GM18505 (cell line): ENCODE data around the gene NISCH.

Source experiments
- ATAC-seq: cut with Tn5 transposase; IDR thresholded peaks from one replicate; pipeline ENCODE4 v1.9.1; 2021; ENCODE audit not compliant: unreplicated experiment
- POLR2A ChIP-seq: IDR thresholded peaks from 4 replicates; pipeline ENCODE4 v1.6.1; 2011; ENCODE audit warnings: borderline replicate concordance; ENCODE audit not compliant: insufficient read depth, insufficient read length; ENCODE audit errors: extremely low read depth

NISCH gene

DNA sequence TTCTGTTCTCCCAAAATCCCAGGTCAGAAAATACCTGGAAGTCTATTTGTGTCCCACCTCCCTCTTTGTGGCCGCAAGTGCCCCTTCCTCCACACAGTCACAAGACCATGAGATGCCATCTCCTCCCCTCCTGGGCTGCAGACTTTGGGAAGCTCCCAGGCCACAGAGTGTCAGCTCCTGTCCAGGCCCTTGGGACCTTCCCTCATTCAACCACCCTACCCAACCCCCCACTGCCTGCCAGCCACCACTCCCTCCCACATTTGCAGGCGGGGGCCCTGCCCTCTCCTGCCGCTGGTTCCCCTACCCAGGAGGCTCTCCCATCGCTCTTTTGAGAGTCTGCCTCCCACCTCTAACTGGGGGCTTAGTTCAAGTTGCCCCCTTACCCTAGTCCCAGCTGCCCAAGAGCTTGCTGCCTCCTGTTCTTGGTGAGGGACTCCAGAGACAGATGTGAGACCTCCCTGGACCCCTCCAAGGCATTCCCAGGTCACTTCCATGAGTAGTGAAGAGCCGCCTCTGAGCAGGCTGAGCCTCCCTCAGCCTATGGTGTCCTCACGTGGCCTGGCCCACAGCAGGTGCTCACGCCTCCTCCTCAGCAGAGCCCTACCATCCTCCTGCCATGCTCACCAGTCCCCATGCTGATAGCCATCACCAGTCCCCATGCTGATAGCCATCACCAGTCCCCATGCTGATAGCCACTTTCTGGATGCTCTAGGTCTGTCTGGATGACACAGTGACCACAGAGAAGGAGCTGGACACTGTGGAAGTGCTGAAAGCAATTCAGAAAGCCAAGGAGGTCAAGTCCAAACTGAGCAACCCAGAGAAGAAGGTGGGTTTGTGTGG, 23.9 kb downstream of the NISCH start:
- ATAC-seq: no peak

DNA sequence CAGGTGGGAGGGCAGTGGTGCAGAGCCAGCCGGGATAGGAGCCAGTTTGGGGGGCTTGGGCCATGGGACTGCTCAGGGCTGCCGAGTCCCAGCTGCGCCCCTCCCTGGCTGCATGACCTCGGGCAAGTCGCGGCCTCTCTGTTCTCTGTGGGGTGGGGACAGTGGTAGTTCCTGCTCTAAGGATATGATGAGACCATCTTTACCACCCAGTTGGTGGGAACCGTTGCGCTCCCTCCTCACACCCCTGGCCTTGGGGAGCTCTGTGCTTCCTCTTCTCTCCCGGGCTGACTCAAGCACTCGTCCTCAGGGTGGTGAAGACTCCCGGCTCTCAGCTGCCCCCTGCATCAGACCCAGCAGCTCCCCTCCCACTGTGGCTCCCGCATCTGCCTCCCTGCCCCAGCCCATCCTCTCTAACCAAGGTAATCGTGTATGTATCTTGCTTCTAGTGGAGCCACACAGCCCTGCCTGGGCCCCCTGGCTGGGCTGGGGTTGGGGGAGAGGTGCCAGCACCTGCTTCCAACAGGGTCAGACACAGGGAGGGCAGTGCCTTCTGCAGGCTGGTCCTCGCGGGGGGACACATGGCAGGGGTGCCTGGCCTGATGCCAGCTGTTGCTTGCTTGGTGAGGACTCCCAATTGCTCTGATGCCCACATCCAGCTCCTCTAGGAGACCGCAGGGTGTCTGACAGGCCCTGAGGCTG, 24.6 kb downstream of the NISCH start:
- no peak for ATAC-seq
- TF ChIP-seq POLR2A: no peak

More for the DNA sequence above, 23.9 kb downstream of the NISCH start:
- TF ChIP-seq POLR2A: no peak

DNA sequence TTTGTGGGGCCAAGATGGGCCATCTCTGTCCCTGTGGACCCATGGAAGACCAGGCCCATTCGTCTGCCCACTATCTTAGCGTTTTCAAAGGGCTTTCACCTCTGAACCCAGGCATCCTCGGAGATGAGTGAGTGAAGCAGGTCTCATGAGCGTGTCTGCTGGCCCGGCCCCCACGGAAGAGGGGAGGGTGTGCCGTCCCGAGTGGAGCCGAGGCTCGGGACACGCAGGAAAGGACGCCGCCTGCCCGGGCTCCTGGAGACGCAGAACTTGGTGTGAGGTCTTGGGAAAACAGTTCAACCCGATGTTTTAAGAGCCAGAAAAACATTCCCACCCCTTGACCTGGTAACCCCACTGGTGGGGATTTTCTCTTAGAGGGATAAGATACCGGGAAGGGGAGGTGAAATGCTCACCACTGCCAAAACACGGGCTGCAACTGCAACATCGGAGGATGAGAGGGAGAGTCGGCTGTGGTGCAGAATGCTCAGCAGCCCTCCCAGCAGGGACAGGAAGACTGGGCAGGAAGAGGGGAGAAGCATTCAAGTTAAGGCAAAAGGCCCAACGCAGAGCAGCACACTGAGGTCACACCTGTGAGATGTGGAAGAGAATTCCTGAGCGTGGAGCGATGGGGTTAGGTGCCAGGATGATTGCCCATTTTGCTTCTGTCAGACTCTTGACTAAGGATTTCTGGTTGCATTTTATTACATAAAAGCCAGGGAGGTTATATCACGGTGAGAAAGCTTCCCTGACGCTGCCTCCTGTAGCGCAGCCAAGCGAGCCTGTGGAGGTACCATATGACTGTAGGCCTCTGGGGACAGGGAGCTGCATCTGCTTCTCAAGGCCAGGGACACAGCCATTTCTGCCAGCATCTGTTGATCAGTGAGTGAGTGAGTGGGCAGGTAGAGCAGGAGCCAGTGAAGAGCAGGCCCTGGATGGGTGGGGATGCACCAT, 25.6 kb downstream of the NISCH start:
- ATAC-seq: no peak

DNA sequence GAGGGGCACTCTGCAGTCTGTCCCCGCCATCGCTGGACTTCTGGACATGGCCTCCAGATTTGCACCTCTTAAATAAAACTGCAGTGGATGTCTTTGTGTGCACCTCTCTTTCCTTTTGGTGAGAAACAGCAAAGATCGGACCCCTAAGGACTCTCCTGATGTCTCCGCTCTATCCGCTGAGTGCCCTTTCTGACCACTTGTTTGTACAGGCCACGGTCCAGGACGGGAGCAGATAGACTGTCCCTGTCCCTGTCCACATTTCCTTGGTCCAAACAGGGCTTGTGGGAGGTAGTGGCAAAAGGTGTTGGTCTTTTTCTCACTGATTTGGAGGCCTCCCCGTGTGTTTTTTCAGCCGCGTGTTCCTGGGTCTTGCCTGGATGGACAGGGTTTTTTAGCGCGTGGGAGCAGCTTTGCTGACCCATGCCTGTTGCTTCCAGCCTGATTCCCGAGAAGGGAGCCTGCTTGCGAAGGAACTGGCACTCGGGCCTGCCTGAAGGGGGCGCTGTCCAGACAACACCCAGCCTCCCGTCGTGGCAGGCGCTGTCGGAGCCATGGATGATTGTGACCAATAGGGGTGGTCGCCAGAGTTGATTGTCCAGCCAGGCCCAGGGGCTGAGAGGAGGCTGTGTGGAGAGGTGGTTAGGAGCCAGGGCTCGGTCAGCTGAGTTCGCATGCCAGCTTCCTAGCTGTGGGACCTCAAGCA, 26.6 kb downstream of the NISCH start:
- no peak for TF ChIP-seq POLR2A
- no peak for ATAC-seq

More for the DNA sequence above, 25.6 kb downstream of the NISCH start:
- no peak for TF ChIP-seq POLR2A

DNA sequence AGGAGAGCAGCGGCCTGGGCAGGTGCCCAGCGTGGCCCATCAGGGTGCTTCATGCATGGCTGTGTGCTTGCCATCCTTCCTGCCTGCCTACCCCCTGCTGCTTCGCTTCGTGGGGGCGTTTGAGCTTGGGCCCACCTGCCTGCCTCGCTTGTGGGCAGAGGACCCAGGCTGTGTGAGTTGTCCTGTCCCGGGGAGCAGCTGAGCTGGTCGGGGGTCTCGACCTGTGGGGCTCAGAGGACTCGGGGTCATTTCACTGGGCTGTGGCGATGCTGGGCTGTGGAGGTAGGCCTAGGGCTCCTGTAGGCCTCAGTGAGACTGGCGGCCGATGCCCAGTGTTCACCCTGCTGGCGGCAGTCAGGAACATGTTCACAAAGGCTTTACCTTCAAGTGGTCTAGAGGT, 27.7 kb downstream of the NISCH start:
- no peak for TF ChIP-seq POLR2A
- ATAC-seq: no peak

GRCh38 chr3:52483577-52484381, 28.4 kb downstream of the NISCH start:
- ATAC-seq: no peak

DNA sequence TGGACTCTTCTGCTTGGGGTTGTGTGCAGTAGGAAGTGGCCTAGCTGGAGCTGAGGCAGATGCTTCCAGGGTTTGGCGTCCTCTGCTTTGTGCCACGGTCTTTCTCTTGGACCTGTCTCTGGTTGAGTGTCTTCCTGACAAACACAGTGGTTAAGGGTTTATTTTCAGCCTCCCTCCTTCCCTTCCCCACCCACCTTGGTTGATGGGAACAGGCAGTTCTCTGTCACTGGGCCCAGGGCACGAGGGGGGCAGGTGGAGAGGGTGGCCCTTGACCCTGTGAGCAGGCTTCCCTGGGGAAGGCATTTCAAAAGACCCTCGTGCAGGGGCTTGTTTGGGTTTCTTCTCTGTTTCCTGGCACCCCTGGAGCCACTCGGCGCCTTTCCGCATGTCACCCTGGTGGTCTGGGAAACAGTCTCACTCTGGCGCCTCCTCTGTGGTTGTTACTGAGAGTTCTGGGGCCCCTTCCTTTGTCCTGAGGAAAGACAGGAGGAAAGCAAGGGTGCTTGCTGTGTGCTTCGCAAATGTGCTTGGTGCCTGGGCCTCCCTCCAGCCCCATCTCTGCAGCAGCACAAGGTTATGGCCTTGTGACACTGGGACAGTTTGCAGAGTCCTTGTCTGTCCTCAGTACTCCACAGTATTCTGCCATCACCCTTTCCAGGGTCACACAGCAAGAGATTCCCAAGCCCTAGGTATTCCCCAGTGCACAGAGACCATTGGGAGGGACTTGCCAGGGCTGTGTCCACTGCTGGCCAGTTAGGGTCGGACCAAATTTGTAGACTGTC, 29.5 kb downstream of the NISCH start:
- no peak for ATAC-seq

More at GRCh38 chr3:52483577-52484381, 28.4 kb downstream of the NISCH start:
- TF ChIP-seq POLR2A: no peak

GRCh38 chr3:52487050-52487787, 31.8 kb downstream of the NISCH start:
- no peak for TF ChIP-seq POLR2A
- ATAC-seq: no peak

More for the DNA sequence above, 29.5 kb downstream of the NISCH start:
- no peak for TF ChIP-seq POLR2A

- no peak for TF ChIP-seq POLR2A
- no peak for ATAC-seq
Observed at GRCh38 chr3:52487788-52488691, 32.6 kb downstream of the NISCH start.

GRCh38 chr3:52488746-52489145, 33.3 kb downstream of the NISCH start:
- ATAC-seq: no peak
- TF ChIP-seq POLR2A: no peak

- no peak for ATAC-seq
- no peak for TF ChIP-seq POLR2A
Observed at GRCh38 chr3:52489453-52489852, 34.0 kb downstream of the NISCH start.
